ENCODE results near the gene VGLL4. TPM values are rescaled to one million over a fixed set of nuclear protein-coding genes. Genes with fewer than 3 reads are reported as not detected.

VGLL4 gene
- polyA plus RNA-seq, 3 donors, result 8.5 to 13.2 (median 10.0) TPM

GRCh38 chr3:11522398-11522715 lies 121.4 kb downstream of the VGLL4 start:
- H3K4me1 Mint-ChIP-seq, result peaks cover 3% of the 10 kb centered on the region
- Histone ChIP-seq H3K79me2 (ENCODE audit: insufficient read depth, low read length) (no peaks in the 10 kb centered on the region), H3K9ac (ENCODE audit: insufficient read depth, low read length, poor library complexity, severe bottlenecking) (no peak overlapping the region), H3K9me3 (replicated peaks in 1 of 2; ENCODE audit: control insufficient read depth in 1 of 2, insufficient read depth in 1 of 2, low read length in 2 of 2) (no peaks in the 10 kb centered on the region), H3K4me2 (replicated peaks; ENCODE audit: extremely low read depth, low read length, poor library complexity, severe bottlenecking) (no peak overlapping the region), H3K27me3 (ENCODE audit: control insufficient read depth in 2 of 2, insufficient read depth in 2 of 2, low read length in 2 of 2) (no peaks in the 10 kb centered on the region), H3K4me1 (ENCODE audit: control insufficient read depth in 1 of 2, insufficient read depth in 2 of 2, low read length in 2 of 2) (no peaks in the 10 kb centered on the region), H3K27ac (ENCODE audit: low read depth in 1 of 2, low read length in 2 of 2) (no peak overlapping the region), H2AFZ (ENCODE audit: insufficient read depth, low read depth, low read length, poor library complexity, severe bottlenecking) (no peak overlapping the region), H4K20me1 (ENCODE audit: insufficient read depth, low read length) (peaks cover 82% of the 10 kb centered on the region), H3K4me3 (replicated peaks in 1 of 3; ENCODE audit: low read depth in 2 of 3, low read length in 3 of 3) (no peak overlapping the region), H3K36me3 (replicated peaks in 1 of 2; ENCODE audit: control insufficient read depth in 1 of 2, insufficient read depth in 2 of 2, low read length in 2 of 2) (peaks cover 7 to 22% of the 10 kb centered on the region in 2 donors)
- intact Hi-C loops (cut with micrococcal nuclease), result no loop called here
- no peak for TF ChIP-seq CTCF (IDR thresholded peaks at IDR 0.05)
- peaks cover 15 to 53% of the 10 kb centered on the region in 2 donors for H3K36me3 Mint-ChIP-seq
- DNase-seq, result no peak
- H3K27me3 Mint-ChIP-seq (ENCODE audit: low read depth in 3 of 3), result no peaks in the 10 kb centered on the region
- H3K27ac Mint-ChIP-seq, result peak overlapping the region in 2 of 7 donors; percentile 36 to 56
- no peaks in the 10 kb centered on the region for H3K9me3 Mint-ChIP-seq
- H3K4me3 Mint-ChIP-seq, result no peak overlapping the region
- 100% methylated on average over 4 of the region's 5 CpGs for WGBS (ENCODE audit: insufficient coverage)

GRCh38 chr3:11521167-11521566 lies 122.5 kb downstream of the VGLL4 start:
- 94% methylated on average over 7 of the region's 8 CpGs for WGBS (ENCODE audit: insufficient coverage)
- H3K9me3 Mint-ChIP-seq, result no peaks in the 10 kb centered on the region
- no peak overlapping the region for H3K27ac Mint-ChIP-seq
- peaks cover 16 to 55% of the 10 kb centered on the region in 2 donors for H3K36me3 Mint-ChIP-seq
- peaks cover 3% of the 10 kb centered on the region for H3K4me1 Mint-ChIP-seq
- Histone ChIP-seq H3K36me3 (replicated peaks in 1 of 2; ENCODE audit: control insufficient read depth in 1 of 2, insufficient read depth in 2 of 2, low read length in 2 of 2) (peaks cover 7 to 19% of the 10 kb centered on the region in 2 donors), H3K27ac (ENCODE audit: low read depth in 1 of 2, low read length in 2 of 2) (no peak overlapping the region), H2AFZ (ENCODE audit: insufficient read depth, low read depth, low read length, poor library complexity, severe bottlenecking) (no peak overlapping the region), H3K4me3 (replicated peaks in 1 of 3; ENCODE audit: low read depth in 2 of 3, low read length in 3 of 3) (no peak overlapping the region), H3K27me3 (ENCODE audit: control insufficient read depth in 2 of 2, insufficient read depth in 2 of 2, low read length in 2 of 2) (no peaks in the 10 kb centered on the region), H3K9me3 (replicated peaks in 1 of 2; ENCODE audit: control insufficient read depth in 1 of 2, insufficient read depth in 1 of 2, low read length in 2 of 2) (no peaks in the 10 kb centered on the region), H3K9ac (ENCODE audit: insufficient read depth, low read length, poor library complexity, severe bottlenecking) (no peak overlapping the region), H3K4me2 (replicated peaks; ENCODE audit: extremely low read depth, low read length, poor library complexity, severe bottlenecking) (no peak overlapping the region), H3K4me1 (ENCODE audit: control insufficient read depth in 1 of 2, insufficient read depth in 2 of 2, low read length in 2 of 2) (no peaks in the 10 kb centered on the region), H4K20me1 (ENCODE audit: insufficient read depth, low read length) (peaks cover 85% of the 10 kb centered on the region), H3K79me2 (ENCODE audit: insufficient read depth, low read length) (no peaks in the 10 kb centered on the region)
- H3K4me3 Mint-ChIP-seq, result no peak overlapping the region
- intact Hi-C loops (cut with micrococcal nuclease), result no loop called here
- no peak for DNase-seq
- no peak for TF ChIP-seq CTCF (IDR thresholded peaks at IDR 0.05)
- no peaks in the 10 kb centered on the region for H3K27me3 Mint-ChIP-seq (ENCODE audit: low read depth in 3 of 3)
